HEK293 (cell line): ENCODE data around the gene HNRNPUL1.

Experiments
- GLIS1 ChIP-seq: fragments of 450-650 bp; formaldehyde crosslinking; IDR thresholded peaks from 2 replicates; pipeline ENCODE4 v1.5.1; 2016; ENCODE audit warnings: missing biosample characterization, missing genetic modification characterization
- KLF7 ChIP-seq: fragments of 450-650 bp; formaldehyde crosslinking; IDR thresholded peaks from 2 replicates; pipeline ENCODE4 v1.5.1; 2016; ENCODE audit warnings: missing biosample characterization, missing genetic modification characterization, borderline replicate concordance
- MYNN ChIP-seq: fragments of 450-650 bp; formaldehyde crosslinking; IDR thresholded peaks from 2 replicates; pipeline ENCODE4 v1.5.1; 2016; ENCODE audit warnings: missing biosample characterization, missing genetic modification characterization, borderline replicate concordance
- PRDM1 ChIP-seq: fragments of 450-650 bp; formaldehyde crosslinking; IDR thresholded peaks from 2 replicates; pipeline ENCODE4; 2016; ENCODE audit warnings: missing biosample characterization, missing genetic modification characterization
- SETDB1 ChIP-seq: IDR thresholded peaks from one replicate; pipeline ENCODE4 v1.6.1; 2017; ENCODE audit warnings: mild to moderate bottlenecking, low read length, moderate library complexity, mixed read lengths; ENCODE audit not compliant: insufficient read length
- ZBTB7A ChIP-seq: fragments of 450-650 bp; formaldehyde crosslinking; IDR thresholded peaks from 2 replicates; pipeline ENCODE4 v1.5.1; 2016; ENCODE audit warnings: low read depth, missing biosample characterization, missing genetic modification characterization
- ZFHX2 ChIP-seq: fragments of 450-650 bp; formaldehyde crosslinking; conservative IDR thresholded peaks from 2 replicates; pipeline ENCODE4 v1.5.1; 2016; ENCODE audit warnings: missing biosample characterization, missing genetic modification characterization
- ZNF155 ChIP-seq: fragments of 450-650 bp; formaldehyde crosslinking; IDR thresholded peaks from 2 replicates; pipeline ENCODE4 v1.5.1; 2016; ENCODE audit warnings: missing biosample characterization, missing genetic modification characterization
- ZNF221 ChIP-seq: fragments of 450-650 bp; formaldehyde crosslinking; IDR thresholded peaks from 2 replicates; pipeline ENCODE4 v1.5.1; 2017; ENCODE audit warnings: missing biosample characterization, missing genetic modification characterization, borderline replicate concordance
- ZNF223 ChIP-seq: fragments of 450-650 bp; formaldehyde crosslinking; IDR thresholded peaks from 2 replicates; pipeline ENCODE4 v1.5.1; 2016; ENCODE audit warnings: missing biosample characterization, missing genetic modification characterization
- ZNF26 ChIP-seq: fragments of 450-650 bp; formaldehyde crosslinking; IDR thresholded peaks from 2 replicates; pipeline ENCODE4 v1.5.1; 2016; ENCODE audit warnings: missing biosample characterization, missing genetic modification characterization
- ZNF423 ChIP-seq: fragments of 450-650 bp; formaldehyde crosslinking; IDR thresholded peaks from 2 replicates; pipeline ENCODE4 v1.5.1; 2016; ENCODE audit warnings: missing biosample characterization, missing genetic modification characterization
- ZNF433 ChIP-seq: fragments of 450-650 bp; formaldehyde crosslinking; IDR thresholded peaks from 2 replicates; pipeline ENCODE4 v1.5.1; 2016; ENCODE audit warnings: missing biosample characterization, missing genetic modification characterization, low read depth
- ZNF624 ChIP-seq: fragments of 450-650 bp; formaldehyde crosslinking; IDR thresholded peaks from 2 replicates; pipeline ENCODE4 v1.5.1; 2017; ENCODE audit warnings: missing biosample characterization, missing genetic modification characterization
- ZNF639 ChIP-seq: fragments of 450-650 bp; formaldehyde crosslinking; IDR thresholded peaks from 2 replicates; pipeline ENCODE4 v1.5.1; 2016; ENCODE audit warnings: missing biosample characterization, missing genetic modification characterization
- ZNF776 ChIP-seq: fragments of 450-650 bp; formaldehyde crosslinking; IDR thresholded peaks from 2 replicates; pipeline ENCODE4 v1.5.0; 2017; ENCODE audit warnings: missing biosample characterization, missing genetic modification characterization, borderline replicate concordance
- ZNF785 ChIP-seq: fragments of 450-650 bp; formaldehyde crosslinking; IDR thresholded peaks from 2 replicates; pipeline ENCODE4 v1.5.1; 2016; ENCODE audit warnings: missing biosample characterization, missing genetic modification characterization
- ZSCAN23 ChIP-seq: fragments of 450-650 bp; formaldehyde crosslinking; IDR thresholded peaks from 2 replicates; pipeline ENCODE4 v1.5.1; 2016; ENCODE audit warnings: missing biosample characterization, missing genetic modification characterization
- ZSCAN4 ChIP-seq: fragments of 450-650 bp; formaldehyde crosslinking; IDR thresholded peaks from 2 replicates; pipeline ENCODE4 v1.5.1; 2017; ENCODE audit warnings: missing biosample characterization, missing genetic modification characterization
- TF ChIP-seq, protein P1 (sequence below): fragments of 450-650 bp; formaldehyde crosslinking; IDR thresholded peaks from 2 replicates; pipeline ENCODE4 v1.5.1; 2016; ENCODE audit warnings: missing biosample characterization, missing genetic modification characterization
- TF ChIP-seq, protein P2 (sequence below): fragments of 450-650 bp; formaldehyde crosslinking; IDR thresholded peaks from 2 replicates; pipeline ENCODE4 v1.5.1; 2016; ENCODE audit warnings: missing biosample characterization, missing genetic modification characterization
- TF ChIP-seq, protein P3 (sequence below): fragments of 450-650 bp; formaldehyde crosslinking; IDR thresholded peaks from 2 replicates; pipeline ENCODE4 v1.5.1; 2016; ENCODE audit warnings: missing biosample characterization, missing genetic modification characterization, low read depth
- TF ChIP-seq, protein P4 (sequence below): fragments of 450-650 bp; formaldehyde crosslinking; IDR thresholded peaks from 2 replicates; pipeline ENCODE4 v1.5.1; 2016; ENCODE audit warnings: missing biosample characterization, missing genetic modification characterization, borderline replicate concordance
- TF ChIP-seq, protein P5 (sequence below): fragments of 450-650 bp; formaldehyde crosslinking; IDR thresholded peaks from 2 replicates; pipeline ENCODE4 v1.5.1; 2017; ENCODE audit warnings: missing biosample characterization, missing genetic modification characterization

Gene HNRNPUL1

DNA sequence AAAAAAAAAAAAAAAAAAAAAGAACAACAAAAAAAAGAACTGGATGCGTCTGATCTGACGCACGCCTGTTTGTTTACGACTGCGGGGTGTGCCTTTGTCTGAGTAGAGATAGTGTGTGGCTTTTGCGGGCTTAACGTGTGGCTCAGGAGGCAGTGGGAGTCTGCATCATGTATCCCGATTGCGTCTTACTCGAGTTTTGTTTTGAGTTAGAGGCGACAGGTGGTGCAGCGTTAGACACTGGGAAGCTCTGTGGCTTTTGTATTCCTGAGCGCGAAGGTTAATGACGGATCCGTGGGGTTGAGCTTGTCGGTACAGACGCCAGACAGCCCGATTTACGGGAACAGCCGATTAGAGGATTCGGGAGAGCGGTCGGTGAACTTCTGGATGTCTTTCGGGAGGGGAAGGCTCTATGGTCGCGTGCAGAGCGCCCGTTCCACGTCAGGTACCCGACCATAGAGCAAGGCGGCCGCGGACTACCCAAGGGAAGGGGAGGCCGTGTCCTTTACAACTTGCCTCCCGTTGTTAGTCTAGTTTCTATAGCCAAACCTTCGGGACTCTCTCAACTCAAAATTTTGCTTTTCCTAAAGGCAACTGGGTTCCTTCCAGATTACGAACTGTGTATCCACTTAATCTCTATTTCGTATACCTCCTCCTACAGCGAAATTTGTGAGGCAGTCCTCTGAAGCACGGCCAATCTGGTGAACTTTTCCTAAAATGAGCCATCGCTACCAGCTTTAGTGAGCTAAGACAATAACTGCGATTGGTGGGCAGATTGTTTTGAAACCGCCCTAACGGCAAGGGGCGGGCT, 926 bp upstream of the HNRNPUL1 start (continued):
- no peak for TF ChIP-seq ZSCAN4 (tag by site-specific recombination)
- no peak for TF ChIP-seq KLF7 (tag by site-specific recombination)
- no peak for TF ChIP-seq ZNF221 (tag by site-specific recombination)
- TF ChIP-seq ZSCAN23 (tag by site-specific recombination) = peak; percentile 48; the same call in 1 of the 2 replicates
- TF ChIP-seq ZNF785 (tag by site-specific recombination) = peak; percentile 21; the same call in 1 of the 2 replicates
- TF ChIP-seq ZNF776 (tag by site-specific recombination) = no peak
- no peak for TF ChIP-seq ZNF423 (tag by site-specific recombination)
- TF ChIP-seq, protein P1, sequence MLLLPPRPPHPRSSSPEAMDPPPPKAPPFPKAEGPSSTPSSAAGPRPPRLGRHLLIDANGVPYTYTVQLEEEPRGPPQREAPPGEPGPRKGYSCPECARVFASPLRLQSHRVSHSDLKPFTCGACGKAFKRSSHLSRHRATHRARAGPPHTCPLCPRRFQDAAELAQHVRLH = no peak
- no peak for TF ChIP-seq ZNF433 (tag by site-specific recombination)
- peak; percentile 32 for TF ChIP-seq PRDM1 (tag by site-specific recombination)
- TF ChIP-seq, protein P2, sequence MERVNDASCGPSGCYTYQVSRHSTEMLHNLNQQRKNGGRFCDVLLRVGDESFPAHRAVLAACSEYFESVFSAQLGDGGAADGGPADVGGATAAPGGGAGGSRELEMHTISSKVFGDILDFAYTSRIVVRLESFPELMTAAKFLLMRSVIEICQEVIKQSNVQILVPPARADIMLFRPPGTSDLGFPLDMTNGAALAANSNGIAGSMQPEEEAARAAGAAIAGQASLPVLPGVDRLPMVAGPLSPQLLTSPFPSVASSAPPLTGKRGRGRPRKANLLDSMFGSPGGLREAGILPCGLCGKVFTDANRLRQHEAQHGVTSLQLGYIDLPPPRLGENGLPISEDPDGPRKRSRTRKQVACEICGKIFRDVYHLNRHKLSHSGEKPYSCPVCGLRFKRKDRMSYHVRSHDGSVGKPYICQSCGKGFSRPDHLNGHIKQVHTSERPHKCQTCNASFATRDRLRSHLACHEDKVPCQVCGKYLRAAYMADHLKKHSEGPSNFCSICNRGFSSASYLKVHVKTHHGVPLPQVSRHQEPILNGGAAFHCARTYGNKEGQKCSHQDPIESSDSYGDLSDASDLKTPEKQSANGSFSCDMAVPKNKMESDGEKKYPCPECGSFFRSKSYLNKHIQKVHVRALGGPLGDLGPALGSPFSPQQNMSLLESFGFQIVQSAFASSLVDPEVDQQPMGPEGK (tag by site-specific recombination) = no peak
- TF ChIP-seq ZFHX2 = no peak
- TF ChIP-seq ZNF223 (tag by site-specific recombination) = no peak
- no peak for TF ChIP-seq SETDB1
- no peak for TF ChIP-seq MYNN (tag by site-specific recombination)
- no peak for TF ChIP-seq ZNF639 (tag by site-specific recombination)
- TF ChIP-seq, protein P3, sequence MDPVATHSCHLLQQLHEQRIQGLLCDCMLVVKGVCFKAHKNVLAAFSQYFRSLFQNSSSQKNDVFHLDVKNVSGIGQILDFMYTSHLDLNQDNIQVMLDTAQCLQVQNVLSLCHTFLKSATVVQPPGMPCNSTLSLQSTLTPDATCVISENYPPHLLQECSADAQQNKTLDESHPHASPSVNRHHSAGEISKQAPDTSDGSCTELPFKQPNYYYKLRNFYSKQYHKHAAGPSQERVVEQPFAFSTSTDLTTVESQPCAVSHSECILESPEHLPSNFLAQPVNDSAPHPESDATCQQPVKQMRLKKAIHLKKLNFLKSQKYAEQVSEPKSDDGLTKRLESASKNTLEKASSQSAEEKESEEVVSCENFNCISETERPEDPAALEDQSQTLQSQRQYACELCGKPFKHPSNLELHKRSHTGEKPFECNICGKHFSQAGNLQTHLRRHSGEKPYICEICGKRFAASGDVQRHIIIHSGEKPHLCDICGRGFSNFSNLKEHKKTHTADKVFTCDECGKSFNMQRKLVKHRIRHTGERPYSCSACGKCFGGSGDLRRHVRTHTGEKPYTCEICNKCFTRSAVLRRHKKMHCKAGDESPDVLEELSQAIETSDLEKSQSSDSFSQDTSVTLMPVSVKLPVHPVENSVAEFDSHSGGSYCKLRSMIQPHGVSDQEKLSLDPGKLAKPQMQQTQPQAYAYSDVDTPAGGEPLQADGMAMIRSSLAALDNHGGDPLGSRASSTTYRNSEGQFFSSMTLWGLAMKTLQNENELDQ (tag by site-specific recombination) = no peak
- TF ChIP-seq, protein P4, sequence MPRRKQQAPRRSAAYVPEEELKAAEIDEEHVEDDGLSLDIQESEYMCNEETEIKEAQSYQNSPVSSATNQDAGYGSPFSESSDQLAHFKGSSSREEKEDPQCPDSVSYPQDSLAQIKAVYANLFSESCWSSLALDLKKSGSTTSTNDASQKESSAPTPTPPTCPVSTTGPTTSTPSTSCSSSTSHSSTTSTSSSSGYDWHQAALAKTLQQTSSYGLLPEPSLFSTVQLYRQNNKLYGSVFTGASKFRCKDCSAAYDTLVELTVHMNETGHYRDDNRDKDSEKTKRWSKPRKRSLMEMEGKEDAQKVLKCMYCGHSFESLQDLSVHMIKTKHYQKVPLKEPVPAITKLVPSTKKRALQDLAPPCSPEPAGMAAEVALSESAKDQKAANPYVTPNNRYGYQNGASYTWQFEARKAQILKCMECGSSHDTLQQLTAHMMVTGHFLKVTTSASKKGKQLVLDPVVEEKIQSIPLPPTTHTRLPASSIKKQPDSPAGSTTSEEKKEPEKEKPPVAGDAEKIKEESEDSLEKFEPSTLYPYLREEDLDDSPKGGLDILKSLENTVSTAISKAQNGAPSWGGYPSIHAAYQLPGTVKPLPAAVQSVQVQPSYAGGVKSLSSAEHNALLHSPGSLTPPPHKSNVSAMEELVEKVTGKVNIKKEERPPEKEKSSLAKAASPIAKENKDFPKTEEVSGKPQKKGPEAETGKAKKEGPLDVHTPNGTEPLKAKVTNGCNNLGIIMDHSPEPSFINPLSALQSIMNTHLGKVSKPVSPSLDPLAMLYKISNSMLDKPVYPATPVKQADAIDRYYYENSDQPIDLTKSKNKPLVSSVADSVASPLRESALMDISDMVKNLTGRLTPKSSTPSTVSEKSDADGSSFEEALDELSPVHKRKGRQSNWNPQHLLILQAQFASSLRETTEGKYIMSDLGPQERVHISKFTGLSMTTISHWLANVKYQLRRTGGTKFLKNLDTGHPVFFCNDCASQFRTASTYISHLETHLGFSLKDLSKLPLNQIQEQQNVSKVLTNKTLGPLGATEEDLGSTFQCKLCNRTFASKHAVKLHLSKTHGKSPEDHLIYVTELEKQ (tag by site-specific recombination) = no peak
- no peak for TF ChIP-seq ZNF624
- TF ChIP-seq, protein P5, sequence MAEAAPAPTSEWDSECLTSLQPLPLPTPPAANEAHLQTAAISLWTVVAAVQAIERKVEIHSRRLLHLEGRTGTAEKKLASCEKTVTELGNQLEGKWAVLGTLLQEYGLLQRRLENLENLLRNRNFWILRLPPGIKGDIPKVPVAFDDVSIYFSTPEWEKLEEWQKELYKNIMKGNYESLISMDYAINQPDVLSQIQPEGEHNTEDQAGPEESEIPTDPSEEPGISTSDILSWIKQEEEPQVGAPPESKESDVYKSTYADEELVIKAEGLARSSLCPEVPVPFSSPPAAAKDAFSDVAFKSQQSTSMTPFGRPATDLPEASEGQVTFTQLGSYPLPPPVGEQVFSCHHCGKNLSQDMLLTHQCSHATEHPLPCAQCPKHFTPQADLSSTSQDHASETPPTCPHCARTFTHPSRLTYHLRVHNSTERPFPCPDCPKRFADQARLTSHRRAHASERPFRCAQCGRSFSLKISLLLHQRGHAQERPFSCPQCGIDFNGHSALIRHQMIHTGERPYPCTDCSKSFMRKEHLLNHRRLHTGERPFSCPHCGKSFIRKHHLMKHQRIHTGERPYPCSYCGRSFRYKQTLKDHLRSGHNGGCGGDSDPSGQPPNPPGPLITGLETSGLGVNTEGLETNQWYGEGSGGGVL (tag by site-specific recombination) = no peak
- TF ChIP-seq ZBTB7A (tag by site-specific recombination) = 0 out of 2 replicates have a peak, but pooled peaks have one; percentile 8
- TF ChIP-seq GLIS1 (tag by site-specific recombination) = no peak
- no peak for TF ChIP-seq ZNF26
- TF ChIP-seq ZNF155 (tag by site-specific recombination) = no peak
